Hepatocyte (in vitro differentiated cells): ENCODE data around the gene MIX23.

Source experiments
- CTCF ChIP-seq: fragments of 200-600 bp; sonication (generic); IDR thresholded peaks from 2 replicates; pipeline ENCODE4 v1.5.1; 2016; ENCODE audit warnings: antibody characterized with exemption, mild to moderate bottlenecking; ENCODE audit not compliant: poor library complexity
- EZH2 ChIP-seq: fragments of 200-600 bp; sonication (generic); IDR thresholded peaks from 2 replicates; pipeline ENCODE4 v1.6.1; 2016; ENCODE audit warnings: antibody characterized with exemption, mild to moderate bottlenecking, borderline replicate concordance
- EZH2phosphoT487 ChIP-seq: fragments of 200-600 bp; sonication (generic); IDR thresholded peaks from one replicate; pipeline ENCODE4 v1.6.1; 2018; ENCODE audit warnings: antibody characterized with exemption, mild to moderate bottlenecking, low read depth, moderate library complexity; ENCODE audit not compliant: unreplicated experiment, severe bottlenecking

- no peak for TF ChIP-seq EZH2
- no peak for TF ChIP-seq CTCF
- no peak for TF ChIP-seq EZH2phosphoT487
Observed at GRCh38 chr3:122396511-122396910, 13.5 kb upstream of the MIX23 start.
